ENCODE data around the gene PGF.

The PGF gene

DNA sequence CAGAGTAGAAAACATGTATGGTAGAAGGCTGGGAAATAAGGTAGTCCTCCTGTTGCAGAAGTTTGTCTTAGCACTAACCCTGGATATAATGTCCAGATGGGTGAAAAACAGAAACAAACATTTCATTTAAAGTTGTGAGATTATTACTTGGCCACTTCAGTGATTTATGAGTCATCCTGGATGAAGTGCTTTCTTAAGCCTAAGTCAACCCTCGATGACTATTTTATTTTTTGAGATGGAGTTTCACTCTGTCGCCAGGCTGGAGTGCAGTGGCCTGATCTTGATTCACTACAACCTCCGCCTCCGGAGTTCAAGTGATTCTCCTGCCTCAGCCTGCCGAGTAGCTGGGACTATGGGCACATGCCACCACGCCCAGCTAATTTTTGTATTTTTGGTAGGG, 63.5 kb downstream of the PGF start:
- DNase-seq: no peak
